ENCODE measurements around the gene FBXO47. TPM values are rescaled to one million over a fixed set of nuclear protein-coding genes. Genes with fewer than 3 reads are reported as not detected.
A peak's percentile ranks its signal among the peaks of the same experiment; 100 is the strongest.

FBXO47 gene
- total and polyA plus RNA-seq, 9 of the 15 experiments (the other 6 are each of a cell fraction or from before 2014, with no cell fraction given), result not detected

DNA sequence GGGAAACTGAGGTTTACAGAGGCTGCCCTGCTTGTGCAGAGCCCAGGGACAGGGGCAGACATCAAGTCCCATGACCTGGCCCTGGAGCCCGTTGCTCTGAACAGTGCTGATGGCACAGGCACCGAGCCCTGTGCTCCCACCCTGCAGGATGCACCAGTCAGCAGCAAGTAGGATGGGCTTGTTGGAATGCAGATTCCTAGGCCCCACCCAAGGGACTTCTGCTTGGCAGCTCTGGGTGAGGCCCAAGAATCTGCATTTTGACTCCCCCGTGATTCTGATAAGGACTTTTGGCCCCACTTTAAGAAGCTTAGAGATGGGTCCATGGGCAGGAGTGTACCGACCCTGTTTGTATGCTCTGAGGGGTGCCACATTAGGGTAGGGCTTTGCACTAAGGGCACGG lies 74.1 kb downstream of the FBXO47 start:
- BruUV-seq (replicated peaks), result no TSS peak
- Histone ChIP-seq H3K27ac (ENCODE audit: extremely low read depth, low read depth, low read length) (no peak overlapping the region), H3K4me1 (replicated peaks in 1 of 2; ENCODE audit: control insufficient read depth in 2 of 2, insufficient read depth in 2 of 2, low read length in 2 of 2) (peaks cover 31 to 39% of the 10 kb centered on the region in 2 experiments), H3K79me2 (ENCODE audit: control insufficient read depth, insufficient read depth, low read length) (peaks cover 9% of the 10 kb centered on the region; the same call in 2 of the 3 replicates), H3K4me3 (no peak overlapping the region), H4K20me1 (replicated peaks; ENCODE audit: control insufficient read depth, insufficient read depth, low read length) (peaks cover 33% of the 10 kb centered on the region), H3K9ac (ENCODE audit: insufficient read depth in 1 of 2, low read depth in 2 of 2, low read length in 2 of 2) (peak overlapping the region in 1 of 2 experiments; percentile 80; a peak in 1 of 4 replicates), H3K9me1 (ENCODE audit: control insufficient read depth, insufficient read depth, low read length) (peaks cover 6% of the 10 kb centered on the region), H2AFZ (ENCODE audit: low read depth, low read length) (no peak overlapping the region), H3K27me3 (ENCODE audit: control insufficient read depth in 2 of 2, insufficient read depth in 2 of 2, low read length in 2 of 2) (no peaks in the 10 kb centered on the region), H3K9me3 (replicated peaks; ENCODE audit: control insufficient read depth, insufficient read depth, low read depth, low read length) (no peaks in the 10 kb centered on the region), H3K4me2 (ENCODE audit: insufficient read depth, low read length) (no peak overlapping the region), H3K36me3 (ENCODE audit: control insufficient read depth, insufficient read depth, low read length) (peaks cover 91% of the 10 kb centered on the region; the same call in 2 of the 3 replicates)
- ATAC-seq (peak; percentile 9; the same call in 1 of the 3 replicates), DNase-seq (ENCODE audit: extremely low read depth in 1 of 4, low spot score in 3 of 4) (peak in 1 of 4 experiments; percentile 46), FAIRE-seq (no peak)
- intact Hi-C loops (cut with micrococcal nuclease) (no loop called here), in situ Hi-C loops (cut with MboI) (no loop called here)
- CTCF ChIA-PET (ENCODE audit: low intra/inter-chr PET ratio), result no interaction called here
- POLR2A ChIA-PET, result interaction anchor here (0.5 to 2.0 kb wide), 8 partner anchors 8 to 98 kb away, joined by 3 to 17 read pairs (median 4); partner anchors contain the start of gene LASP1
- 59% methylated on average over 5 of the region's 5 CpGs for WGBS (ENCODE audit: insufficient coverage, low coverage, missing lambda C conversion rate)
- no peak for TF ChIP-seq ZNF124 (CRISPR knock-in tag; IDR thresholded peaks at IDR 0.05)
- peak; percentile 46; the same call in 1 of the 2 replicates for TF ChIP-seq ADNP (tag; IDR thresholded peaks at IDR 0.05)
- TF ChIP-seq RFX5 (IDR thresholded peaks at IDR 0.05; ENCODE audit: low read depth, low read length), result no peak
- TF ChIP-seq RFX7 (CRISPR knock-in tag; IDR thresholded peaks at IDR 0.05), result no peak
- peak in 1 of 2 experiments; percentile 48; a peak in 2 of 4 replicates for TF ChIP-seq KDM1A (IDR thresholded peaks at IDR 0.05)
- TF ChIP-seq HNRNPUL1 (IDR thresholded peaks at IDR 0.05; ENCODE audit: low read length), result no peak
- no peak for TF ChIP-seq NKRF (IDR thresholded peaks at IDR 0.05; ENCODE audit: borderline replicate concordance)
- TF ChIP-seq PRPF4 (IDR thresholded peaks at IDR 0.05; ENCODE audit: insufficient read depth, low read depth, low read length, poor library complexity, severe bottlenecking), result no peak
- no peak for TF ChIP-seq RBM15 (IDR thresholded peaks at IDR 0.05; ENCODE audit: insufficient read depth, low read length)
- peak; percentile 39 for TF ChIP-seq CHD4 (IDR thresholded peaks at IDR 0.05; ENCODE audit: insufficient read depth, insufficient replicate concordance, low read depth, low read length, poor library complexity, severe bottlenecking)
- TF ChIP-seq, protein P1, sequence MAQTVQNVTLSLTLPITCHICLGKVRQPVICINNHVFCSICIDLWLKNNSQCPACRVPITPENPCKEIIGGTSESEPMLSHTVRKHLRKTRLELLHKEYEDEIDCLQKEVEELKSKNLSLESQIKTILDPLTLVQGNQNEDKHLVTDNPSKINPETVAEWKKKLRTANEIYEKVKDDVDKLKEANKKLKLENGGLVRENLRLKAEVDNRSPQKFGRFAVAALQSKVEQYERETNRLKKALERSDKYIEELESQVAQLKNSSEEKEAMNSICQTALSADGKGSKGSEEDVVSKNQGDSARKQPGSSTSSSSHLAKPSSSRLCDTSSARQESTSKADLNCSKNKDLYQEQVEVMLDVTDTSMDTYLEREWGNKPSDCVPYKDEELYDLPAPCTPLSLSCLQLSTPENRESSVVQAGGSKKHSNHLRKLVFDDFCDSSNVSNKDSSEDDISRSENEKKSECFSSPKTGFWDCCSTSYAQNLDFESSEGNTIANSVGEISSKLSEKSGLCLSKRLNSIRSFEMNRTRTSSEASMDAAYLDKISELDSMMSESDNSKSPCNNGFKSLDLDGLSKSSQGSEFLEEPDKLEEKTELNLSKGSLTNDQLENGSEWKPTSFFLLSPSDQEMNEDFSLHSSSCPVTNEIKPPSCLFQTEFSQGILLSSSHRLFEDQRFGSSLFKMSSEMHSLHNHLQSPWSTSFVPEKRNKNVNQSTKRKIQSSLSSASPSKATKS (CRISPR knock-in tag; IDR thresholded peaks at IDR 0.05), result no peak
- TF ChIP-seq CBFA2T3 (IDR thresholded peaks at IDR 0.05), result peak; percentile 55
- peak; percentile 43; the same call in 1 of the 2 replicates for TF ChIP-seq EGR1 (conservative IDR thresholded peaks at IDR 0.05)
- TF ChIP-seq USF2 (CRISPR knock-in tag; IDR thresholded peaks at IDR 0.05), result no peak
- TF ChIP-seq, protein P2, sequence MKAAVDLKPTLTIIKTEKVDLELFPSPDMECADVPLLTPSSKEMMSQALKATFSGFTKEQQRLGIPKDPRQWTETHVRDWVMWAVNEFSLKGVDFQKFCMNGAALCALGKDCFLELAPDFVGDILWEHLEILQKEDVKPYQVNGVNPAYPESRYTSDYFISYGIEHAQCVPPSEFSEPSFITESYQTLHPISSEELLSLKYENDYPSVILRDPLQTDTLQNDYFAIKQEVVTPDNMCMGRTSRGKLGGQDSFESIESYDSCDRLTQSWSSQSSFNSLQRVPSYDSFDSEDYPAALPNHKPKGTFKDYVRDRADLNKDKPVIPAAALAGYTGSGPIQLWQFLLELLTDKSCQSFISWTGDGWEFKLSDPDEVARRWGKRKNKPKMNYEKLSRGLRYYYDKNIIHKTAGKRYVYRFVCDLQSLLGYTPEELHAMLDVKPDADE (conservative IDR thresholded peaks at IDR 0.05; ENCODE audit: control insufficient read depth, low read depth, low read length), result no peak
- no peak for TF ChIP-seq MBD2 (IDR thresholded peaks at IDR 0.05; ENCODE audit: borderline replicate concordance, low read depth)
- TF ChIP-seq BCOR (IDR thresholded peaks at IDR 0.05), result peak; percentile 69

Measured in K562 (cell line).